Testis (tissue), 2 donors: ENCODE measurements around the gene MPND.

Experiments
- POLR2A ChIP-seq: fragments of 450-650 bp; IDR thresholded peaks from one replicate; pipeline ENCODE4 v1.6.1; 2017; ENCODE audit warnings: antibody characterized with exemption, mild to moderate bottlenecking, moderate library complexity
- TF ChIP-seq, protein P1 (sequence below), 3 experiments: fragments of 450-650 bp in 2 of 3; fragments of 200-600 bp in 1 of 3; sonication (generic) in 1 of 3; IDR thresholded peaks; one replicate each; pipeline ENCODE4 v1.5.1; 2016 to 2019; ENCODE audit warnings: antibody characterized with exemption in 3 of 3, mild to moderate bottlenecking in 2 of 3, moderate library complexity in 1 of 3

- TF ChIP-seq, protein P1, sequence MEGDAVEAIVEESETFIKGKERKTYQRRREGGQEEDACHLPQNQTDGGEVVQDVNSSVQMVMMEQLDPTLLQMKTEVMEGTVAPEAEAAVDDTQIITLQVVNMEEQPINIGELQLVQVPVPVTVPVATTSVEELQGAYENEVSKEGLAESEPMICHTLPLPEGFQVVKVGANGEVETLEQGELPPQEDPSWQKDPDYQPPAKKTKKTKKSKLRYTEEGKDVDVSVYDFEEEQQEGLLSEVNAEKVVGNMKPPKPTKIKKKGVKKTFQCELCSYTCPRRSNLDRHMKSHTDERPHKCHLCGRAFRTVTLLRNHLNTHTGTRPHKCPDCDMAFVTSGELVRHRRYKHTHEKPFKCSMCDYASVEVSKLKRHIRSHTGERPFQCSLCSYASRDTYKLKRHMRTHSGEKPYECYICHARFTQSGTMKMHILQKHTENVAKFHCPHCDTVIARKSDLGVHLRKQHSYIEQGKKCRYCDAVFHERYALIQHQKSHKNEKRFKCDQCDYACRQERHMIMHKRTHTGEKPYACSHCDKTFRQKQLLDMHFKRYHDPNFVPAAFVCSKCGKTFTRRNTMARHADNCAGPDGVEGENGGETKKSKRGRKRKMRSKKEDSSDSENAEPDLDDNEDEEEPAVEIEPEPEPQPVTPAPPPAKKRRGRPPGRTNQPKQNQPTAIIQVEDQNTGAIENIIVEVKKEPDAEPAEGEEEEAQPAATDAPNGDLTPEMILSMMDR (IDR thresholded peaks at IDR 0.05), result no peak
- TF ChIP-seq POLR2A, result no peak
Observed at GRCh38 chr19:4354897-4355296, 11.5 kb downstream of the MPND start.
